Endothelial cell of umbilical vein (primary cell): ENCODE data around the gene CT47C1. TPM values are rescaled to one million over a fixed set of nuclear protein-coding genes. Genes with fewer than 3 reads are reported as not detected.
A peak's percentile ranks its signal among the peaks of the same experiment; 100 is the strongest.

Experiments used
- BruUV-seq: library from RNA; stranded (reverse); fragments of 400-500 nt; replicated peaks from 2 replicates; lab custom pipeline; 2021; lab: Mats Ljungman, UMichigan
- CTCF ChIA-PET: fragments of 300-600, 350-600 bp; sonication (Branson Sonifier 250); formaldehyde crosslinking; loops from one replicate; lab custom pipeline; 2021; ENCODE audit warnings: antibody characterized with exemption, inconsistent platforms; lab: Charles Lee
- POLR2A ChIA-PET: fragments of 300-600, 350-600 bp; sonication (Branson Sonifier 250); formaldehyde crosslinking; loops from one replicate; lab custom pipeline; 2021; ENCODE audit warnings: antibody characterized with exemption, inconsistent platforms; lab: Charles Lee
- DNase-seq: peaks from one replicate; pipeline ENCODE4 v3.0.0-alpha.2; 2011; ENCODE audit warnings: low read depth, low spot score
- FAIRE-seq: peaks from 2 replicates; lab custom pipeline; 2011; peaks lifted over from hg19 to GRCh38; lab: Jason Lieb, UNC
- H2AFZ ChIP-seq: 2 replicates; pipeline ENCODE4 v1.6.0; 2012; ENCODE audit warnings: low read depth, low read length, control low read depth, inconsistent platforms
- H3K27ac ChIP-seq: 2 replicates; pipeline ENCODE4 v1.5.1; 2011; ENCODE audit warnings: low read depth, mild to moderate bottlenecking, control low read depth, low read length, moderate library complexity; ENCODE audit not compliant: insufficient read depth
- H3K27me3 ChIP-seq, 2 experiments: 2 replicates each; pipeline versions ENCODE4 v1.6.0 to v1.6.1; 2011; ENCODE audit warnings: low read length in 2 of 2, mixed read lengths in 1 of 2; ENCODE audit not compliant: control insufficient read depth in 2 of 2, insufficient read depth in 2 of 2
- H3K36me3 ChIP-seq, 2 experiments: 2 replicates in 1 of 2; 3 replicates in 1 of 2; pipeline ENCODE4 v1.5.1; 2011; ENCODE audit warnings: low read length in 2 of 2, mild to moderate bottlenecking in 1 of 2, moderate library complexity in 1 of 2; ENCODE audit not compliant: control insufficient read depth in 2 of 2, insufficient read depth in 2 of 2; ENCODE audit errors: extremely low read depth in 1 of 2
- H3K4me1 ChIP-seq: 3 replicates; pipeline ENCODE4 v1.5.1; 2011; ENCODE audit warnings: mild to moderate bottlenecking, low read length; ENCODE audit not compliant: control insufficient read depth, insufficient read depth; ENCODE audit errors: extremely low read depth
- H3K4me2 ChIP-seq: 2 replicates; pipeline ENCODE4 v1.6.1; 2011; ENCODE audit warnings: low read length, control low read depth, mixed read lengths; ENCODE audit not compliant: insufficient read depth
- H3K4me3 ChIP-seq, 3 experiments: fragments of 200-600 bp in 1 of 3; sonication (generic), shearing (Covaris generic) in 1 of 3; replicated peaks in 1 of 3; 2 replicates each; pipeline ENCODE4 v1.5.1; 2011 to 2016; ENCODE audit warnings: control low read depth in 3 of 3, low read length in 3 of 3, mild to moderate bottlenecking in 2 of 3, inconsistent platforms in 1 of 3, low read depth in 1 of 3, moderate library complexity in 1 of 3; ENCODE audit not compliant: insufficient read depth in 1 of 3
- H3K79me2 ChIP-seq: 2 replicates; pipeline ENCODE4 v1.6.0; 2012; ENCODE audit warnings: low read length, inconsistent platforms; ENCODE audit not compliant: control insufficient read depth, insufficient read depth
- H3K9ac ChIP-seq: replicated peaks from 2 replicates; pipeline ENCODE3; 2011; ENCODE audit warnings: low read length, control low read depth; ENCODE audit not compliant: insufficient read depth; ENCODE audit errors: extremely low read depth
- H3K9me1 ChIP-seq: replicated peaks from 3 replicates; pipeline ENCODE4 v1.6.0; 2011; ENCODE audit warnings: mild to moderate bottlenecking, low read length; ENCODE audit not compliant: control insufficient read depth, insufficient read depth; ENCODE audit errors: extremely low read depth
- H3K9me3 ChIP-seq: replicated peaks from 2 replicates; pipeline ENCODE4 v1.5.1; 2012; ENCODE audit warnings: low read length, inconsistent platforms; ENCODE audit not compliant: control insufficient read depth, insufficient read depth
- H4K20me1 ChIP-seq: replicated peaks from 2 replicates; pipeline ENCODE3; 2011; ENCODE audit warnings: mild to moderate bottlenecking, low read length; ENCODE audit not compliant: control insufficient read depth, insufficient read depth; ENCODE audit errors: extremely low read depth
- FOS ChIP-seq: IDR thresholded peaks from 2 replicates; pipeline ENCODE4 v1.6.1; 2011; ENCODE audit warnings: mild to moderate bottlenecking, low read length, moderate library complexity, borderline replicate concordance; ENCODE audit not compliant: insufficient read depth
- GATA2 ChIP-seq: IDR thresholded peaks from 2 replicates; pipeline ENCODE4 v1.7.0; 2011; ENCODE audit warnings: low read depth, mild to moderate bottlenecking, moderate library complexity, mixed read lengths, low read length; ENCODE audit not compliant: insufficient read length, insufficient read depth
- JUN ChIP-seq: IDR thresholded peaks from 2 replicates; pipeline ENCODE4 v1.6.1; 2011; ENCODE audit warnings: borderline replicate concordance, low read depth; ENCODE audit not compliant: insufficient read length, insufficient read depth
- POLR2AphosphoS5 ChIP-seq: IDR thresholded peaks from 2 replicates; pipeline ENCODE4 v1.6.1; 2012; ENCODE audit warnings: low read depth, mild to moderate bottlenecking, control low read depth, low read length, moderate library complexity; ENCODE audit not compliant: insufficient read depth
- dilution Hi-C: fragments of 300-500 bp; cut with MboI; formaldehyde crosslinking; loops from one replicate; pipeline ENCODE4 v1.15.0; 2019; ENCODE audit warnings: low sequenced_read_pairs; ENCODE audit not compliant: extremely low pct_ligation_motif_present
- intact Hi-C: fragments of 100-400 bp; cut with micrococcal nuclease; formaldehyde crosslinking; loops from one replicate; pipeline ENCODE4 v1.10.0; 2022
- polyA plus RNA-seq, 4 experiments: library from polyadenylated mRNA; depleted of rRNA in 3 of 4; stranded (reverse) in 3 of 4; unstranded in 1 of 4; fragments of >200 nt; gene quantifications; 2 replicates each; pipeline versions ENCODE4 v1.2.1 to v1.2.3, GENCODE V29; 2011 to 2012; ENCODE audit warnings: missing spikeins in 1 of 4
- total RNA-seq: library from RNA; stranded (reverse); gene quantifications from 2 replicates; pipeline ENCODE4 v1.2.3, GENCODE V29; 2021
- TF ChIP-seq, protein P1 (sequence below), 2 donors: IDR thresholded peaks; 1 replicate in 1 of 2; 2 replicates in 1 of 2; pipeline ENCODE4 v1.5.1; 2011; ENCODE audit warnings: low read length in 2 of 2, mild to moderate bottlenecking in 2 of 2, moderate library complexity in 2 of 2, control low read depth in 1 of 2, inconsistent platforms in 1 of 2, low read depth in 1 of 2; ENCODE audit not compliant: insufficient read depth in 1 of 2; ENCODE audit errors: extremely low read depth in 1 of 2
- TF ChIP-seq, protein P2 (sequence below): IDR thresholded peaks from 2 replicates; pipeline ENCODE4 v1.6.1; 2011; ENCODE audit not compliant: insufficient read depth, insufficient read length

The CT47C1 gene
- total and polyA plus RNA-seq, 2 donors (not counting 3 experiments of a cell fraction or from before 2014, with no cell fraction given) = not detected

- dilution Hi-C loops = no loop called here
- CTCF ChIA-PET = interaction anchor here (0.6 to 1.1 kb wide), 5 partner anchors 16 to 202 kb away, joined by 3 read pairs; no protein-coding TSS in a partner anchor
These were observed 31.6 kb upstream of the CT47C1 start for GRCh38 chrX:119041175-119041574.

More at GRCh38 chrX:119041175-119041574, 31.6 kb upstream of the CT47C1 start:
- H3K9me3 ChIP-seq = no peaks in the 10 kb centered on the region
- peak overlapping the region; percentile 39 for H3K4me2 ChIP-seq
- FAIRE-seq (peak; percentile 88), DNase-seq (peak; percentile 90)
- TF ChIP-seq FOS = peak; percentile 95
- TF ChIP-seq, protein P1, sequence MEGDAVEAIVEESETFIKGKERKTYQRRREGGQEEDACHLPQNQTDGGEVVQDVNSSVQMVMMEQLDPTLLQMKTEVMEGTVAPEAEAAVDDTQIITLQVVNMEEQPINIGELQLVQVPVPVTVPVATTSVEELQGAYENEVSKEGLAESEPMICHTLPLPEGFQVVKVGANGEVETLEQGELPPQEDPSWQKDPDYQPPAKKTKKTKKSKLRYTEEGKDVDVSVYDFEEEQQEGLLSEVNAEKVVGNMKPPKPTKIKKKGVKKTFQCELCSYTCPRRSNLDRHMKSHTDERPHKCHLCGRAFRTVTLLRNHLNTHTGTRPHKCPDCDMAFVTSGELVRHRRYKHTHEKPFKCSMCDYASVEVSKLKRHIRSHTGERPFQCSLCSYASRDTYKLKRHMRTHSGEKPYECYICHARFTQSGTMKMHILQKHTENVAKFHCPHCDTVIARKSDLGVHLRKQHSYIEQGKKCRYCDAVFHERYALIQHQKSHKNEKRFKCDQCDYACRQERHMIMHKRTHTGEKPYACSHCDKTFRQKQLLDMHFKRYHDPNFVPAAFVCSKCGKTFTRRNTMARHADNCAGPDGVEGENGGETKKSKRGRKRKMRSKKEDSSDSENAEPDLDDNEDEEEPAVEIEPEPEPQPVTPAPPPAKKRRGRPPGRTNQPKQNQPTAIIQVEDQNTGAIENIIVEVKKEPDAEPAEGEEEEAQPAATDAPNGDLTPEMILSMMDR (IDR thresholded peaks at IDR 0.05; ENCODE audit: extremely low read depth in 1 of 2, insufficient read depth in 1 of 2, low read depth in 1 of 2, low read length in 2 of 2) = no peak
- no peak for TF ChIP-seq POLR2AphosphoS5
- TF ChIP-seq JUN = peak; percentile 88
- peak; percentile 49 for TF ChIP-seq GATA2
- TF ChIP-seq, protein P2, sequence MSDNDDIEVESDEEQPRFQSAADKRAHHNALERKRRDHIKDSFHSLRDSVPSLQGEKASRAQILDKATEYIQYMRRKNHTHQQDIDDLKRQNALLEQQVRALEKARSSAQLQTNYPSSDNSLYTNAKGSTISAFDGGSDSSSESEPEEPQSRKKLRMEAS = no peak
- BruUV-seq = no TSS peak
- no peaks in the 10 kb centered on the region for H3K9me1 ChIP-seq
- H3K36me3 ChIP-seq = no peaks in the 10 kb centered on the region
- H3K9ac ChIP-seq = no peak overlapping the region
- H3K4me1 ChIP-seq = peaks cover 20% of the 10 kb centered on the region
- no peak overlapping the region for H2AFZ ChIP-seq
- peak overlapping the region; percentile 43 for H3K27ac ChIP-seq
- POLR2A ChIA-PET = interaction anchor here (1.0 kb wide), 1 partner anchor 26 kb away, joined by 4 read pairs; no protein-coding TSS in a partner anchor
- intact Hi-C loops = loop anchor here (2.0 kb wide), 1 partner anchor 26 kb away; no protein-coding TSS in a partner anchor
- no peak overlapping the region for H3K4me3 ChIP-seq
- H4K20me1 ChIP-seq = no peaks in the 10 kb centered on the region
- H3K79me2 ChIP-seq = no peaks in the 10 kb centered on the region
- H3K27me3 ChIP-seq = no peaks in the 10 kb centered on the region
